ENCODE measurements around the gene ISG20L2.

Gene ISG20L2

DNA sequence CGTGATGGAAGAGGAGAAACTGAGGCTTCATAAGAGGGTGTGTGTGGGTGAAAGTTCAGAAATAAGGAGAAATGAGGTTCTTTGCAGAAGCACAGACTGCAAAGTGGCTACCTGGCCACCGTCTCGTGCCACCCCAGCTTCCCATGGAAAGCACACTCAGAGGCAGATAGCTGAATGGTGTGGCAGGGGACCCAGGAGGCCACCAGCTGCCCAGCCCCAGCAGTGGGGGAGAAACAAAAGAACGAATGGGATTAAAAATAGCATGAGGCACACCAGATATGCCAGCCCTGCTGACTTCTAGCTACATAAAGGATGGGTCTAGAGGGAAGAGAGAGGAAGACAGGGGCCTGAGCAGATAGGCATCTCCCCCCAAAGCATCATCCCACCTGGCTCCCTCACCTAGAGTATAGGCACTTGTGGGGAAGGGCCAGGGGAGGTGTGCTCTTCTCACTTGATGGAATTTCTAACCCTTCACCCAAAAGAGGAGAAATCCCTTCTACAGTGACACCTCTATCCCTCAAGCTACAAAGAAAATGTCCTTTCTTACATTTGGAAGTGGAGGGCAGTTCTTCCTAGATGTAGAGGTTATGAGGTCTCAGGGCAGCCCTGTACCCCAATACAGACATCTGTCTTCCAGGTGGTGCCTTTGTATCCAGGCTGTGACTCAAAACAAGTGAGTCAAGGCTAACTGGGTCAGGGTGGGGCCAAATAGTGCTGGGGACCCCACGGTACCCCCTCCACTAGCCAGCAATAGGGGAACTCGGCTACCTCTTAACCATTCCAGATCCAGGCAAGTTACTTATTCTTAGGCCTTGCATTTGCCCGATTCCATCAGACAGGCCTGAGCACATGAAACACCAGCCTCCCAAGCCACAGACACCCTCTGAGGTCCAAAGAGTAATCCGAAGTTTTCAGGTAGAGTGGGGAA, 19.4 kb upstream of the ISG20L2 start:
- H4K20me1 ChIP-seq: peaks cover 48% of the 10 kb centered on the region
- no peak for TF ChIP-seq Cebpa-rat (IDR thresholded peaks at IDR 0.05)
- H3K4me2 ChIP-seq: peak overlapping the region; percentile 96
- peak overlapping the region; percentile 98 for H3K27ac ChIP-seq
- peak overlapping the region; percentile 84 for H3K4me3 ChIP-seq
- peaks cover 50% of the 10 kb centered on the region for H3K36me3 ChIP-seq
- no peaks in the 10 kb centered on the region for H3K27me3 ChIP-seq
- H3K4me1 ChIP-seq: peaks cover 50% of the 10 kb centered on the region
- peak overlapping the region; percentile 100 for H3K9ac ChIP-seq
- no peaks in the 10 kb centered on the region for H3K9me3 ChIP-seq

DNA sequence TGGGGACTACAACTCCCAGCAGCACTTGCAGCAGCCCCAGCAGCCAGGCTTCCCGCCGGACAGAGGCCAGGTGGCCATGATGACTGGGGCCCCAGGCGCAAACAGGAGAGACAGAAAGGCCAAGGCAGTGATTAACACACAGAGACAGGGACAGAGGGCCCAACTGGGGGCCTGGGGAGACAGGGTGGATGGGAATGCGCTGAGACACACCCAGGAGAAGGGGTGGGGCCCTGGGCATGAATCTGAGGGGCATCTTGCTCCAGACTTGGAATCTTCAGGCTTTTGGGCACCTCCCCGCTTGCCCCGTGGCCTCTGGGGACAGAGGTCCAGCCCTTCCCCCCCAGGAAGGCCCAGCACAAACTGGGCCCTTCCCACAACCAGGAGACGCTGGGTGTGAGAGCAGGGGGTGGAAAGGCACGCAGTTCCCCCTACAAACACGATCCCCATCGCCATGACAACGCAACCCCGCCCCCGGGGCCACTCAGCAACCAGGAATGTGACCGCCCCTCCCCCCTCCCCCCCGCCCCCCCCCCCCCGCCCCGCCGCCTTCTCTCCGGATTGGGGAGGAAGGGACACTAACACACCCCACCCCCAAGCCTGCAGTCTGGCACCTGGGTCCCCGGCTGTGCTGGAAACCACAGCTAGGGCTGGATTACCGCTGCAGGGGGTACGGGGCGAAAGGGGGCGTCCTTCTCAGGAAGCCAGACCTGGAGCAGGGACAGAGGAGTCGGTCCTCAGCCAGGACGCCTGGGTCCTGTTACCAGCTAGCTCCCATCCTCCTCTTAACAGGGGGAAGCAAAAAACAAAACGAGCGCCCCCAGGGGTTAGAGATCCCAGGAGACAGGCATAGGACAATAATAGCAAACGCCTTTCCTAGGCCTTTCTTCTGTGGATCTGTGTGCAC, 18.4 kb upstream of the ISG20L2 start:
- Histone ChIP-seq H3K27me3 (no peaks in the 10 kb centered on the region), H3K36me3 (peaks cover 60% of the 10 kb centered on the region), H4K20me1 (peaks cover 58% of the 10 kb centered on the region), H3K4me2 (peak overlapping the region; percentile 96), H3K4me3 (peak overlapping the region; percentile 84), H3K9ac (peak overlapping the region; percentile 100), H3K9me3 (no peaks in the 10 kb centered on the region), H3K4me1 (peaks cover 55% of the 10 kb centered on the region), H3K27ac (peak overlapping the region; percentile 98)
- no peak for TF ChIP-seq Cebpa-rat (IDR thresholded peaks at IDR 0.05)

DNA sequence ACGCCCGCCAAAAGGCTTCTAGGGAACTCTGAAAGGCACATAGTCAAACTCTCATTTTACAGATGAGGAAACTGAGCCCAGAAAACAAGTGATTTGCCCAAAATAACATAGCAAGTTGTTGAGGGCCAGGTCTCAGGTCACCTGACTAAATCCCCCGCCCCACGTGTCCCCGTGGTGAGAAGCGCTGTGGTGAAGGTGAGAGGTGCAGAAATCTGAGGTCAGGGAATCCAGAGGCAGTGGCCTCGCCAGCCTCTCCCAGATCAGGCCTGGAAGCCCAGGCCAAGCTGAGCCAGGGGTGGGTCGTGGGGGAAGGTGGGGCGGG, 17.8 kb upstream of the ISG20L2 start:
- Histone ChIP-seq H3K4me1 (peaks cover 61% of the 10 kb centered on the region), H3K36me3 (peaks cover 66% of the 10 kb centered on the region), H3K9me3 (no peaks in the 10 kb centered on the region), H3K4me3 (peak overlapping the region; percentile 84; the same call in 1 of the 2 replicates), H3K9ac (no peak overlapping the region), H3K27me3 (no peaks in the 10 kb centered on the region), H3K4me2 (peak overlapping the region; percentile 96), H3K27ac (peak overlapping the region; percentile 79; the same call in 1 of the 2 replicates), H4K20me1 (peaks cover 63% of the 10 kb centered on the region)
- no peak for TF ChIP-seq Cebpa-rat (IDR thresholded peaks at IDR 0.05)

DNA sequence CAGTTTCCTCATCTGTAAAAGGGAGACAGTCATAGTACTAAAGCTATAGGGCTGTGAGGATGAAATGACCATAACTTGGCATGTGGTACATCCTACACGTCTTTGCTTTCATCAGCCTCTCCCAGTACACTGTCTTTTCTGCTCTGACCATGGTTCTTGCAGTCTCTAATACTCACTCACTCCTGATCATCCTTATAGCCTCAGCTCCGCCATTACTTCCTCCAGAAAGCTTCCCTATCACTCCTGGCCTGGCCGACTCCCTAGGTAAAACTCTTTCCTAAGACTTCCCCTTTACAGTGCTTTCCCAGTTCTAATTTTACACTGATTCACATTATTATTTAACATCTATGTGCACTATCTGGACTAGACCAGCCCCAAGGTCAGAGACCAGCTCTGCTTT, 17.3 kb upstream of the ISG20L2 start:
- no peak overlapping the region for H3K9ac ChIP-seq
- peaks cover 62% of the 10 kb centered on the region for H3K4me1 ChIP-seq
- peak overlapping the region; percentile 96 for H3K4me2 ChIP-seq
- no peaks in the 10 kb centered on the region for H3K9me3 ChIP-seq
- H3K4me3 ChIP-seq: no peak overlapping the region
- peaks cover 63% of the 10 kb centered on the region for H4K20me1 ChIP-seq
- peak overlapping the region; percentile 26; the same call in 1 of the 2 replicates for H3K27ac ChIP-seq
- H3K27me3 ChIP-seq: no peaks in the 10 kb centered on the region
- TF ChIP-seq Cebpa-rat (IDR thresholded peaks at IDR 0.05): no peak
- peaks cover 66% of the 10 kb centered on the region for H3K36me3 ChIP-seq

DNA sequence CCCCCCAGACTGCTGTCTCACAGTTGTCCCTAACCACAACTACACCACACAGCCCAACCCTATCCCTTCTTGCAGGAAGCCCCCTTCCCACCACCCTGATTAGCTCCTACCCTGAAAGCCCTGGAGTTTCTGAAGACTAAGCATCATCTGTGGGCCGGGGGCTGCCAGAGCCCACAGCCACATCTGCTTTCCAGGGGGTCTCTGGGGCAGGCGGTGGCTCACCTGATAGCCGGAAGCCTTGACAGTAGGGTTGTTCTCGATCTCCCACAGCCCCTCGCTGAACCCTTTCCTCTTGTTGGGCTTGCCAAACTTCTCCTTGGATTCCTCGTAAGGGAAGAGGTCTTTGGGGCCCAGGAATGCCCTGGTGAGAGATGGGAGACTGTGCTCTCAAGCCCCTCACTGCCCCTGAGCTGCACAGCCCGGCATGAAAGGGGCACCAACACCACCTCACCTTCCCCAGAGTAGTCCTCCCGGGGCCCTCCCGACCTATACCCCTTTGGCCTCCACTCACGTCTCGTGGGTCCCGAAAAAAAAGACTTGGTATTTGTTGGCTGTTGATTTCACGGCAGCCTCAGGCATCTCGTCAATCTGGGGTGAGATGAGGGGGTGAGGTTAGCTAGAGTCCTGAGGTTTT, 16.3 kb upstream of the ISG20L2 start:
- TF ChIP-seq Cebpa-rat (IDR thresholded peaks at IDR 0.05): no peak
- Histone ChIP-seq H3K36me3 (peaks cover 66% of the 10 kb centered on the region), H4K20me1 (peaks cover 63% of the 10 kb centered on the region), H3K9me3 (no peaks in the 10 kb centered on the region), H3K9ac (peak overlapping the region; percentile 6; the same call in 1 of the 2 replicates), H3K27ac (peak overlapping the region; percentile 70), H3K4me2 (peak overlapping the region; percentile 96), H3K27me3 (no peaks in the 10 kb centered on the region), H3K4me1 (peaks cover 68% of the 10 kb centered on the region), H3K4me3 (no peak overlapping the region)

DNA sequence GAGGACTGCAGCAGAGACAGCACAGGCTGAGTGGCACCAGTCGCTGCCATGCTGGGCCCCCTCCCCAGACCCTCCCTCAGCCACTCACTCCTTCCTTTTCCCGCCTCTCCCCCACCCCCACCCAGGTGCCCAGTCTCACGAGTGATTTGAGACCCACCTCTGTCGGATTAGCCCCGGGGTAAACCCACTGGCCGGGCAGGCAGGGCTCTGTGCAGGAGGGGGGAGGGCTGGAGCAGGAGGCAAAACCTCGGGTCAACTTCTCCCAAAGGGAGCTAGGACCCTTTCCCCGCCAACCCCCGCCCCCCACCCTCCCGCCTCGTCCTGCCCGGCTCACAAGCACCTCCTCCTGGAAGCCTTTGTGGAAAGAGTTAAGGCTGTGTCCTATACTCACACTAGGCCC, 15.8 kb upstream of the ISG20L2 start:
- TF ChIP-seq Cebpa-rat (IDR thresholded peaks at IDR 0.05): no peak
- Histone ChIP-seq H3K9ac (no peak overlapping the region; the same call in 1 of the 2 replicates), H3K4me1 (peaks cover 74% of the 10 kb centered on the region), H3K9me3 (no peaks in the 10 kb centered on the region), H3K4me2 (no peak overlapping the region), H3K27ac (no peak overlapping the region; the same call in 1 of the 2 replicates), H3K27me3 (no peaks in the 10 kb centered on the region), H3K4me3 (no peak overlapping the region), H4K20me1 (peaks cover 63% of the 10 kb centered on the region), H3K36me3 (peaks cover 62% of the 10 kb centered on the region)

DNA sequence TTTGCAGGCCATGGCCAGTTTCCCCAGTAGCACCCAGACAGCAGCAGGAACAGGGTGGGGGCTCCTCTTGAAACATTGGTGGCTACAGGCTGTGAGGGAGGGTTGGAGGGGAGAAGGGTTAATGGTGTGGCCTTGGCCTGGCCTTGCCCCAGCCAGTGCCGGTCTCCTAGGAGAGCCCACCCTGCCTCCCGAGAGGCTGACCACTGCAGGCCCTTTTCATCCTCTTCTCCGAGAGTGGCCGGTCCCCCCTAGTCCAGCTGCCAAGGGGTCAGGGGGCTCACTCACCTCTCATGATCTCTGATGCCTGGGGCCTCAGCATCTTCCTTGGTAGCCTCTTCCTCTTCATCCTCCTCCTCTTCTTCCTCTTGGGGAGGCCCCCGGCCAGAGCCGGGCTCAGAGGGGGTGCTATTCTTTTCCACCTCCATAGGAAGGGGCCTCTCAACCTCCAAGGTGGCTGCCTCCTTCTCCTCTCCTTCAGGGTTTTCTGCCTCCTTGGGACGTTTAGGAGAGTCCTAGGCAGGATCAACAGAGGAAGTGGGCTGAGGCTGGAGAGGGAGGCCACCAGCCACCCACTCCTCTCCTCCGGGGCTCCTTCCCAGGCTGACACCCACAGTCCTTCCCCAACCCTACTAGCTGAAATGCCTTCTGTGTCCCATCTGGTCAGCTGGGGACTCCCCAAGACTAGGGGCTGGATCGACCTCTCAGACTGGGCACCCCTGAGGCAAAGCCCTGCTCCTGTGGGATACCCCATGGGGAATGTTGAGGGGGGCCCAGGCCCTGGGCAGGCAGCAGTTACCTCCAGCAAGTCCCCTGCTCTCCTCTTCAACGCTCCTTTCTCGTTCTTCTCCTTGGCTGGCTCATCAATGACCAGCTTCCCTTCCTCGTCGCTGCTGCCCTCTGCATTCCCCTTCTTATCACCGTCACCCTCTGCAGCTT, 15.1 kb upstream of the ISG20L2 start:
- Histone ChIP-seq H3K4me2 (no peak overlapping the region), H3K9ac (no peak overlapping the region; the same call in 1 of the 2 replicates), H3K27me3 (no peaks in the 10 kb centered on the region), H3K27ac (peak overlapping the region; percentile 2; the same call in 1 of the 2 replicates), H3K4me1 (peaks cover 75% of the 10 kb centered on the region), H3K9me3 (no peaks in the 10 kb centered on the region), H3K36me3 (peaks cover 61% of the 10 kb centered on the region), H4K20me1 (peaks cover 63% of the 10 kb centered on the region), H3K4me3 (no peak overlapping the region)
- no peak for TF ChIP-seq Cebpa-rat (IDR thresholded peaks at IDR 0.05)

DNA sequence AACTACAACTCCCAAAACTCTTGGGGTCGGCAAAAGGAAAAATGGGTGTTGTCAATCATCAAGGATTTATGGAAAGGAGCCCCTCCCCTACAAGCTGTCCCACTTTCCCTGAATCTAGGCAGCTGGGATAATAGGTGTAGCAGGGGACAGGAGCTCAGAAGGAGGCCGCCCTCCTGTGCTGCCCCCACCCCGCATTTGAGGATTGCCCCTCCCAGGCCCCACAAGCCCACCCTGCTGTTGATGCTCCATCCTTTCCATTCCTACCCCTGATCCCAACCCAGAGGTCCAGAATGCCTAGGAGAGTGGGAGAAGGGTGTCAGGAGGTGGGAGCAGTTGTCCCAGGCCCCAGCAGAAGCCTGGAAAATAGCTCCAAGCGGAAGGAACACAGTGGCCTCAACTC, 14.2 kb upstream of the ISG20L2 start:
- peaks cover 67% of the 10 kb centered on the region for H3K4me1 ChIP-seq
- peaks cover 63% of the 10 kb centered on the region for H3K36me3 ChIP-seq
- H4K20me1 ChIP-seq: peaks cover 60% of the 10 kb centered on the region
- TF ChIP-seq Cebpa-rat (IDR thresholded peaks at IDR 0.05): no peak
- H3K4me2 ChIP-seq: no peak overlapping the region
- H3K9ac ChIP-seq: no peak overlapping the region
- H3K27ac ChIP-seq: 0 out of 2 replicates have a peak overlapping the region, but pooled peaks have one; percentile 1
- no peak overlapping the region for H3K4me3 ChIP-seq
- no peaks in the 10 kb centered on the region for H3K27me3 ChIP-seq
- H3K9me3 ChIP-seq: no peaks in the 10 kb centered on the region
